Liver (tissue), 9 donors: Measurements from ENCODE around the gene SYF2. TPM values are rescaled to one million over a fixed set of nuclear protein-coding genes. Genes with fewer than 3 reads are reported as not detected.

Experiments
- DNase-seq: peaks from one replicate; pipeline ENCODE4 v3.0.0-alpha.2; 2017; ENCODE audit warnings: low spot score
- H3K27ac ChIP-seq, 2 donors: one replicate each; pipeline ENCODE4 v1.7.0; 2013; ENCODE audit warnings: inconsistent platforms in 2 of 2, low read length in 2 of 2, control low read depth in 1 of 2, low read depth in 1 of 2, mild to moderate bottlenecking in 1 of 2
- H3K27me3 ChIP-seq, 4 donors: one replicate each; pipeline versions ENCODE4 v1.6.1 to v1.7.0; 2013; ENCODE audit warnings: low read length in 3 of 4, inconsistent platforms in 1 of 4, mild to moderate bottlenecking in 1 of 4, moderate library complexity in 1 of 4; ENCODE audit not compliant: control insufficient read depth in 4 of 4, insufficient read depth in 4 of 4
- H3K36me3 ChIP-seq, 4 donors: one replicate each; pipeline versions ENCODE4 v1.6.1 to v1.7.0; 2013; ENCODE audit warnings: low read length in 3 of 4, mild to moderate bottlenecking in 3 of 4, low read depth in 1 of 4, moderate library complexity in 1 of 4; ENCODE audit not compliant: control insufficient read depth in 4 of 4, insufficient read depth in 3 of 4
- H3K4me1 ChIP-seq, 4 donors: one replicate each; pipeline versions ENCODE4 v1.6.1 to v1.7.0; 2013; ENCODE audit warnings: low read length in 3 of 4, mild to moderate bottlenecking in 3 of 4, moderate library complexity in 1 of 4; ENCODE audit not compliant: control insufficient read depth in 4 of 4, insufficient read depth in 4 of 4
- H3K4me3 ChIP-seq, 3 donors: one replicate each; pipeline versions ENCODE4 v1.6.1 to v1.7.0; 2013; ENCODE audit warnings: low read length in 3 of 3, control low read depth in 1 of 3, low read depth in 1 of 3, mild to moderate bottlenecking in 1 of 3
- H3K9ac ChIP-seq, 2 donors: one replicate each; pipeline ENCODE4 v1.7.0; 2013; ENCODE audit warnings: low read length in 2 of 2, mild to moderate bottlenecking in 2 of 2, moderate library complexity in 2 of 2, control low read depth in 1 of 2, low read depth in 1 of 2
- H3K9me3 ChIP-seq, 4 donors: one replicate each; pipeline versions ENCODE4 v1.6.1 to v1.7.0; 2013; ENCODE audit warnings: low read length in 3 of 4; ENCODE audit not compliant: control insufficient read depth in 4 of 4
- ATF3 ChIP-seq: IDR thresholded peaks from 2 replicates; pipeline ENCODE4 v1.6.1; 2016; ENCODE audit warnings: antibody characterized with exemption
- CTCF ChIP-seq: fragments of 150-350 bp; IDR thresholded peaks from 2 replicates; pipeline ENCODE4 v1.5.1; 2017; ENCODE audit warnings: improper control_type of control experiment, low read depth, low read length; ENCODE audit not compliant: missing input control
- EGR1 ChIP-seq, 2 donors: IDR thresholded peaks; 2 replicates each; pipeline ENCODE4 v1.6.1; 2016 to 2018; ENCODE audit warnings: antibody characterized with exemption in 2 of 2, low read depth in 2 of 2
- FOXA1 ChIP-seq: IDR thresholded peaks from 2 replicates; pipeline ENCODE4 v1.6.1; 2016; ENCODE audit warnings: antibody characterized with exemption
- FOXA2 ChIP-seq: IDR thresholded peaks from 2 replicates; pipeline ENCODE4 v1.6.1; 2016; ENCODE audit warnings: antibody characterized with exemption
- GABPA ChIP-seq, 2 donors: IDR thresholded peaks in 1 of 2; conservative IDR thresholded peaks in 1 of 2; 2 replicates each; pipeline ENCODE4 v1.6.1; 2016; ENCODE audit warnings: antibody characterized with exemption in 2 of 2, mild to moderate bottlenecking in 1 of 2, moderate library complexity in 1 of 2
- HNF4G ChIP-seq: IDR thresholded peaks from 2 replicates; pipeline ENCODE4 v1.6.1; 2016; ENCODE audit warnings: antibody characterized with exemption
- JUND ChIP-seq, 2 donors: IDR thresholded peaks; 2 replicates each; pipeline ENCODE4 v1.6.1; 2016; ENCODE audit warnings: antibody characterized with exemption in 2 of 2
- NR2F2 ChIP-seq: IDR thresholded peaks from 2 replicates; pipeline ENCODE4 v1.6.1; 2016; ENCODE audit warnings: antibody characterized with exemption
- RXRA ChIP-seq, 2 donors: IDR thresholded peaks; 2 replicates each; pipeline ENCODE4 v1.6.1; 2017 to 2018; ENCODE audit warnings: antibody characterized with exemption in 2 of 2, mild to moderate bottlenecking in 1 of 2
- SP1 ChIP-seq: IDR thresholded peaks from 2 replicates; pipeline ENCODE4 v1.6.1; 2018; ENCODE audit warnings: antibody characterized with exemption, mild to moderate bottlenecking
- TAF1 ChIP-seq: conservative IDR thresholded peaks from 2 replicates; pipeline ENCODE4 v1.6.1; 2016; ENCODE audit warnings: antibody characterized with exemption, mild to moderate bottlenecking
- YY1 ChIP-seq: IDR thresholded peaks from 2 replicates; pipeline ENCODE4 v1.6.1; 2016; ENCODE audit warnings: antibody characterized with exemption, mild to moderate bottlenecking
- ZBTB33 ChIP-seq: IDR thresholded peaks from 2 replicates; pipeline ENCODE4 v1.6.1; 2016; ENCODE audit warnings: antibody characterized with exemption
- WGBS: extraction: QIAGEN DNeasy Blood & Tissue Kit; methylation state at CpG from one replicate; pipeline ENCODE4 v1.1.7; 2013; 5-methylcytosine and 5-hydroxymethylcytosine counted together
- polyA plus RNA-seq, 2 donors: library from polyadenylated mRNA; stranded (reverse) in 1 of 2; unstranded in 1 of 2; fragments of 200-250 nt in 1 of 2; fragments of >200 nt in 1 of 2; fragmentation: Nextera tagmentation in 1 of 2; extraction: Ambion mirVana in 1 of 2; gene quantifications; one replicate each; pipeline versions ENCODE4 v1.2.1 to v1.2.3, GENCODE V29; 2013 to 2015
- total RNA-seq, 2 donors: library from RNA; depleted of rRNA; stranded (reverse); fragments of >200 nt; gene quantifications; one replicate each; pipeline ENCODE4 v1.2.3, GENCODE V29; 2014
- donor health status: healthy.
- donor health status: healthy.
- donor health status: healthy.
- donor health status: healthy.
- donor health status: healthy.

The SYF2 gene
- total and polyA plus RNA-seq, 4 donors = 12.0 to 24.0 (median 15.2) TPM

GRCh38 chr1:25198663-25199252 is 33.5 kb downstream of the SYF2 start:
- Histone ChIP-seq H3K27ac (no peak overlapping the region), H3K9ac (no peak overlapping the region), H3K27me3 (no peaks in the 10 kb centered on the region), H3K9me3 (no peaks in the 10 kb centered on the region), H3K4me1 (no peaks in the 10 kb centered on the region), H3K36me3 (no peaks in the 10 kb centered on the region), H3K4me3 (no peak overlapping the region)
- 78% methylated on average over 20 of the region's 20 CpGs for WGBS
- DNase-seq = no peak
- TF ChIP-seq SP1 (no peak), ZBTB33 (no peak)

- no peak overlapping the region for H3K27ac ChIP-seq
- H3K9ac ChIP-seq = no peak overlapping the region
- DNase-seq = no peak
- no peaks in the 10 kb centered on the region for H3K27me3 ChIP-seq
- H3K4me3 ChIP-seq = no peak overlapping the region
- TF ChIP-seq GABPA (IDR thresholded peaks at IDR 0.05 in 1 of 2, conservative IDR thresholded peaks at IDR 0.05 in 1 of 2) (no peak), CTCF (no peak), TAF1 (no peak), ATF3 (no peak), RXRA (IDR thresholded peaks at IDR 0.05) (no peak), FOXA2 (no peak), YY1 (no peak), SP1 (no peak), FOXA1 (no peak), HNF4G (no peak), JUND (IDR thresholded peaks at IDR 0.05) (no peak), EGR1 (IDR thresholded peaks at IDR 0.05; ENCODE audit: low read depth in 2 of 2) (no peak), NR2F2 (no peak)
- H3K4me1 ChIP-seq = no peaks in the 10 kb centered on the region
- H3K9me3 ChIP-seq = no peaks in the 10 kb centered on the region
- H3K36me3 ChIP-seq = no peaks in the 10 kb centered on the region
- 63% methylated on average over 11 of the region's 11 CpGs for WGBS
Observed at GRCh38 chr1:25197982-25198662, 34.2 kb downstream of the SYF2 start.
